Activated T-helper 9 cell treated with anti-CD3 and anti-CD28 coated beads, Interleukin-2, amount 50 U/mL, for 16 hours (primary cell): ENCODE results near the gene DBT.

ENCODE experiments used
- DNase-seq: peaks from one replicate; pipeline ENCODE4 v3.0.0-alpha.2; 2020; ENCODE audit warnings: low read depth

DBT gene

DNA sequence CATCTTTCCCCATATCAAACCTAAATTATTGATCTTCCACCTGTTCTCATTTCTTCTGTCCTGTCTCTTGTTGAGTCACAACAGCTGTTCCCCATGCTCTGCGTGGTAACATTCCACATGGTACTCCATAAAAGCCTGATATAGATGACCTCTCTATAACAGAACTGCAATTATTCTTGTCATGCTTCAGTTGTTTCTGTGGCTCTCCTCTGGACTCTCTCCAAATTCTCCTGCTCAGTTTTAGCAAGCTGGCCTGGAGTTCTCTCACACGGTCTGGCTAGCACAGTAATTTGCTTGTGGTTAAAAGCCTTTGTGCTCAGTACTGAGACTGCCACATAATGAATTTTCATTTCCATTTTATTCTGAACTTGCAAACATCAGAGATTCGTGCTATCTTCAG, 61.0 kb downstream of the DBT start:
- DNase-seq = no peak

GRCh38 chr1:100187912-100188311, 61.7 kb downstream of the DBT start:
- DNase-seq = no peak

- no peak for DNase-seq
These were observed 65.1 kb downstream of the DBT start for GRCh38 chr1:100184536-100184935.

- DNase-seq = no peak
These were observed 66.3 kb downstream of the DBT start for GRCh38 chr1:100183370-100183769.

DNA sequence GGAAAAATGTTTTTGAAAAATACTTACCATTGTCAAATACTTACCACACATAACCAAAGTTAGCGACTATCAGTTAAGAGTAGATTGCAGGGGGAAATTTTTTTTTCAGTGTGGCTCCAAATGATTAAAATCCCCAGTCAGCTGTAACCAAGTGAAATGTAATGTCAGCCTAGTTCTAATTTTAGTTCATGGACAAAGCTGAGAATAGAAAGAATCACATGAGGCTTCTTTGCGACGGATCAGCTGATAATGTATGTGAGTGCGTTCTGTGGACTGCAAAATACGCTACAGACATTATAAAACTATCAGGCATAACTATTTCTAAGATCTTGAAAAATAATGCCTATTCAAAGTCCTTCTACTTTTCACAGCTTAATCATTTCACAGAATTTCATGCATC, 71.5 kb downstream of the DBT start, which contains the start of gene LRRC39:
TSS of gene LRRC39 (minus strand) at position 166 of the 400 bp plus-strand sequence. CDS start 9,740 bp downstream, outside the sequence.
- DNase-seq = no peak

- no peak for DNase-seq
These were observed 72.2 kb downstream of the DBT start for GRCh38 chr1:100177295-100178041.

DNA sequence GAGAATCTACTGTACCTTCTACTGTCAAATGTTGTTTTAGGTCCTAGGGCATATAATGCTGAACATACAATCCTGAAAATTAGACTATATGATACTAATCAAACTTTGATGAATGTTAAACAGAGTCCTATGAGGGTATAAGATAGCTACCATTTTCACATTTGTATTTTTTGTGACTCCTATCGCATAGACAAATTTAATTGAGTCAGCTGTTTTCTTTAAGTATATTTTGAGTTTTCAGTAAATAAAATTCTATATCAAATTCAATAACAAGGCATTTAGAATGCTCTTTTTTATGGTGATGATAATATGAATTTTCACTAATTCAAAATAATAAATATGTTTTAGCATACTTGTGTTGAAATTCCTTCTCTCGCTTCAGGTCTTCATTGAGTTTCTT, 81.6 kb downstream of the DBT start:
- no peak for DNase-seq

DNA sequence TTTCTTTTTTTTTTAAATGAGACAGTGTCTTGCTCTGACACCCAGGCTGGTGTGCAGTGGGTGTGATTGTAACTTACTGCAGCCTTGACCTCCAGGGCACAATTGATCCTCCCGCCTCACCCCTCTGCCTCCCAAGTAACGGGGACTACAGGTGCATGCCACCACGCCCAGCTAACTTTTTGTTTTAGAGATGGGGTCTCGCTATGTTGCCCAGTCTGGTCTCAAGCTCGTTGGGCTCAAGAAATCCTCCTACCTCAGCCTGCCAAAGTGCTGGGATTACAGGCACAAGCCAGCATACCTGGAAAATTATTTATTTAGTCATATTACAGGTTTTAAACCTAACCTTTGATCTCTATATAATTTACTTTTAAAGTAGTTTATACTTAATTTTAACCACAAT, 84.9 kb downstream of the DBT start:
- no peak for DNase-seq

GRCh38 chr1:100164216-100164615, 85.4 kb downstream of the DBT start:
- no peak for DNase-seq

DNA sequence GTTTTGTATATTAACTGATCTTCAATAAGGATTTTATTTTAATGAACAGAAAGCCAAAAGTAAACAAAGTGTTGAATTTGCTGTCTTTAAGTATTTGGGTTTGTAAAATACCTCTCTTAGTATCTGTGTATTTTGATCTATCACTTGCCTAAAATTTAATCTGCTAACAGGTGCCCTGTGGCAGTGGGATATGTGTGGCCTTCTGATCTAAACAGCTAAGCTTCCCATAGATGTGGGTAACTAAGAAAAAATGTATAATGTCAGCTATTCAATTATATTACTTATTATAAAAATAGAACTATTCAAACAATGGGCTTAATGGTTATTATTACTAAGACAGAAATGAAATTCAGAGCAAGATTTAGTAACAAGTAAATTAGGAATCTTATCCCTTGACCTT, 86.8 kb downstream of the DBT start:
- DNase-seq = no peak

GRCh38 chr1:100152271-100152670, 97.4 kb downstream of the DBT start:
- DNase-seq = no peak

DNA sequence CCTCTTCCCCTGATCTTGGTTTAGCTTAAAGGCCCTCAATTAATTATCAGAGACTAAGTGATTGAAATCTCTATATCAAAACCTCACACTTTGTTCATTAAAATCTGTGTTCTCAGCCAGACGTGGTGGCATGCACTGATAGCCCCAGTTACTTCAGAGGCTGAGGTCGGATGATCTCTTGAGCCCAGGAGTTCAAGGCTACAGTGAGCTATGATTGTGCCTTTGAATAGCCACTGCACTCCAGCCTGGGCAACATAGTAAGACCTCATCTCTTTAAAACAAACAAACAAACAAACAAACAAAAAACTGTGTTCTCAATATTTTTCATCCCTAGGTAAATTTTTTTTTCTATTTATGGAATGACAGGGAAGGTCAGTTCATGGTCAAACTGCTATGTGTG, 98.0 kb downstream of the DBT start:
- no peak for DNase-seq

DNA sequence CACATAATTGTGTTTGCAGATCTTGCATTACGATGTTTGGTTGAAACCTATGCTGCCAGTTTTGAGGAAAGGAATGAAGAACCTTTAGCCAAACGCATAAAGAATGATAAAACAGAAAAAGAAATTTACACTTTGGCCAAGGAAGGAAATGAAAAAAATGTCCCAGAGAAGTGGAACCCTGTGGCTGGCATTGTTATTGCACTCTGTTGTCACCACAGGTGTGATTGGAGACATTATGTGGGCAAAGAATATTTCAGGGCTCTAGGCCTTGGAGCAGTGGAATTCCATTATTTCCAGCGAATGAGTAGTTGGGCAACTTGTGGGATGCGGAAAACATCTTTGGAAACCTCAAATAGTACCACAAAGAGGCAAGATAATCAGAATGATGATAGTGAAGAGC, 101.8 kb downstream of the DBT start:
- no peak for DNase-seq

- no peak for DNase-seq
These were observed 102.7 kb downstream of the DBT start for GRCh38 chr1:100146958-100147357.

- DNase-seq = no peak
These were observed 104.5 kb downstream of the DBT start for GRCh38 chr1:100145116-100145515.

- DNase-seq = no peak
These were observed 107.3 kb downstream of the DBT start for GRCh38 chr1:100142343-100142742.

DNA sequence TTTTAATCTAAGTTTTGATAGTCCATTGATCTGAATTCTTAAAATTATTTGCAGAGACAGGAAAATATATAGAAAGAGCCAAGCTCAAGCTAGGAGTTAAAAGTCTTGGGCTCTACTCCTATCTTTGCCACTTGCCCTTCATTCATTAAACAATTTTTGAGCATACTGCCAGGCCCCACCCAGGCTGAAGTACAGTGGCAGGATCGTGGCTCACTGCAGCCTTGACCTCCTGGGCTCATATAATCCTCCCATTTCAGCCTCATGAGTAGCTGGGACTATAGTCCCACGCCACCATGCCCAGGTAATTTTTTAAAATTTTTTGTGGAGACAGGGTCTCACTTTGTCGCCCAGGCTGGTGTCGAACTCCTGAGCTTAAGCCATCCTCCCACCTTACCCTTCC, 108.4 kb downstream of the DBT start:
- no peak for DNase-seq

DNA sequence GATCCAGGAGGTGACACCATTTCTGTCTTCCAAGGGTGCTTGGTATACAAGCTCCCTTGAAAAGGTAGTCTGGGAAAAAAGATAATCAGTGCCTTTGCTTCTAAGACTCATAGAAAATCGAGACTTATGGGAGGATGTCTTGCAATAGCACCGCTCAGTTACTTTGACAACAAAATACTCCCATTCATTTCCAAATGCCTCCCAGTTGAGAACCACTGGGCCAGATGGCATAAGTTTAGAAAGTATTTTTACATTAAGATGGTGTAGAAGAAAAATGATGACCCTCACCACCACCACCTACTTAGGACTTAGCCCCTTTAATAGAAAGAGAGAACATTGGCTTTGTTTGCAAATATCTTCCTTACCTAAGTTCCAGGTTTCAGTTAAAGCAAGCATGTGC, 112.0 kb downstream of the DBT start:
- no peak for DNase-seq
